ENCODE results near the gene EME2. TPM values are rescaled to one million over a fixed set of nuclear protein-coding genes. Genes with fewer than 3 reads are reported as not detected.

EME2 gene
- total and polyA plus RNA-seq, 12 donors = 1.8 to 90.7 (median 19.2) TPM

DNA sequence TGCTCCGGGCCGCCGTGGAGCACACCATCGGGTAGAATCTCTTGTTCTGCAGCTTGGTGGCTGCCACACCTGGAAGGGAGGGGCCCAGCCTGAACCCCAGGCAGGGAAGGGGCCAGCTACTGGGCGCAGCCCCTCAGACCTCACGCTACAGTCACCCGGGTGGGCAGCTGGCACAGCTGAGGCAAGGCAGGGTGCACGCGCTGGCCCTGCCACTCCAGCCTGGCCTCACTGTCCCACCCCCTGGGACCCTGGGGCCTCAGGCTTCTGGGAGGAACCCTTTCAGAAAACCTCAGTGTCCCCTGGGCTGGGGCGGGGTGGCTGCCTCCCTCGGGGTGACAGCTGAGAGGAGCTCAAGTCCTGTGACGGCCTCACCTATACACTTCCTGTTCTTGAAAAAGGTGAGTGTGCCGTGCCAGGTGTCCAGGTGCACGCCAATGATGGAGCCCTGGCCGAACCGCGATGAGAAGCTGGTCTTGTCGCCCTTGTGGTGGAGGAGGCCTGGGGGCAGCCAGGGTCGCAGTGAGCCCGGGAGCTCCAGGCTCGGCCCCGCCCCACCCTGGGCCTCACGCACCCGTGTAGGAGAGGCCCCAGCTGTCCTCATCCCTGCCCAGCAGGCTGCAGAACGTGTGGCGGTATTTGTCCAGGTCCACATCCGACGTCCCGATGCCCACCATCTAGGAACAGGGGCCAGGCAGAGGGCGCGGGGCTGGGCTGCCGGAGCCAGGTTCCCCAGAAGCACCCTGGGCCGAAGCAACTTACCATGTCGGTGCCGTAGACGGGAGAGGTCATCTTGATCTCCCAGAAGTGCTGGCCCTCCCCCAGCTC lies 5.0 kb downstream of the EME2 start:
- Histone ChIP-seq H3K4me1 (replicated peaks in 1 of 2) (peaks cover 37 to 40% of the 10 kb centered on the region in 2 donors), H3K27ac (peak overlapping the region in 1 of 5 donors; percentile 95), H3K9me3 (replicated peaks in 1 of 3) (no peaks in the 10 kb centered on the region), H3K4me3 (no peak overlapping the region), H3K27me3 (no peaks in the 10 kb centered on the region), H3K36me3 (replicated peaks in 1 of 2) (peaks cover 0 to 44% of the 10 kb centered on the region in 2 donors)
- no peak for DNase-seq
- WGBS, 4 donors = 60 to 79% (median 77%) methylated on average over 1 to 36 of the region's 36 CpGs
- intact Hi-C loops (cut with DNase I) = no loop called here
- peak in 1 of 2 donors; percentile 15 for TF ChIP-seq POLR2A (IDR thresholded peaks at IDR 0.05)
- TF ChIP-seq, protein P1, sequence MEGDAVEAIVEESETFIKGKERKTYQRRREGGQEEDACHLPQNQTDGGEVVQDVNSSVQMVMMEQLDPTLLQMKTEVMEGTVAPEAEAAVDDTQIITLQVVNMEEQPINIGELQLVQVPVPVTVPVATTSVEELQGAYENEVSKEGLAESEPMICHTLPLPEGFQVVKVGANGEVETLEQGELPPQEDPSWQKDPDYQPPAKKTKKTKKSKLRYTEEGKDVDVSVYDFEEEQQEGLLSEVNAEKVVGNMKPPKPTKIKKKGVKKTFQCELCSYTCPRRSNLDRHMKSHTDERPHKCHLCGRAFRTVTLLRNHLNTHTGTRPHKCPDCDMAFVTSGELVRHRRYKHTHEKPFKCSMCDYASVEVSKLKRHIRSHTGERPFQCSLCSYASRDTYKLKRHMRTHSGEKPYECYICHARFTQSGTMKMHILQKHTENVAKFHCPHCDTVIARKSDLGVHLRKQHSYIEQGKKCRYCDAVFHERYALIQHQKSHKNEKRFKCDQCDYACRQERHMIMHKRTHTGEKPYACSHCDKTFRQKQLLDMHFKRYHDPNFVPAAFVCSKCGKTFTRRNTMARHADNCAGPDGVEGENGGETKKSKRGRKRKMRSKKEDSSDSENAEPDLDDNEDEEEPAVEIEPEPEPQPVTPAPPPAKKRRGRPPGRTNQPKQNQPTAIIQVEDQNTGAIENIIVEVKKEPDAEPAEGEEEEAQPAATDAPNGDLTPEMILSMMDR (IDR thresholded peaks at IDR 0.05) = no peak

DNA sequence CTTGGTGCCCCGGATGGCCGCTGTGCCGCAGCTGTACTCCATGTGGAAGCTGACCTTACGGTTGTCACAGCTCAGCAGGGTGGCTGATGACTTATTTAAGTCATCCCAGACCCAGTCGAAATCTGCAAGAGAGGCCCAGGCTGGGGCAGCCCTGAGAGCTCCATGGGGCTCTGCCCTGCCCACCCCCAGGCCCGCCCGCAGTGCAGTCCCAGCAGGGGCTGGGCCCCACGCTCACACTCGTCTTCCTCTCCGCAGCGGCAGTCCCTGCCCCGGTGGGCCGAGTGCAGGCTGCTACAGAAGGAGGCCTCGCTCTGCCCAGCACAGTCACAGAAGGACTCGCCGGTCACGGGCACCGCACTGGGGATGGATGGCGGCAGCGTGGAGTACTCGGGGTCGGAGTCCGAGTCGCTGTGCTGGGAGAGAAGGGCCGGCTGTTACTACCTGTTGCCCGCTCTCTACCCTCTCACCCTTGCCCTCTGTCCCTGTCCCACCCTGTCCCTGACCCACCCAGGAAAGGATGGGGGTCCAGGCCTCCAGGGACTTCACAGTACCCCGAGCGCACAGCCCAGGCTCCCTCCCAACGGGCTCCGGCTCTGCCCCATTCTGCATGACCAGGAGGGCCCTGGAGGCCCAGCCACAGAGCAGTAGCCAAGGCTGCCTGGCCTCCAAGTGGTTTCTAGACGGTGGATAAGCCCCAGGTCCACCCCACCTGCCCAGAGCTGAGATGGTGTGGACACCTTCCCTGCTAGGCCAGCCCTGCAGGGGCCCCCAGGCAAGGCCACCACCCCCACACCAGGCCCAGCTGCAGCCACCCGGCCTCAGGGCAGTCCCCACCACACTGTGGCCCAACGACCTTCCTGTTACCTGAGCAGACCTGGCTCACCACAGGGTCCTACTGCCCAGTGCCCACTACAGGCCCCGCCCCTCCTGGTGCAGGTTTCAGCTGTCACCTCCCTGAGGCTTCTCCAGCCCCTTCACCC lies 5.9 kb downstream of the EME2 start:
- WGBS, 4 donors = 76 to 85% (median 82%) methylated on average over 3 to 34 of the region's 34 CpGs
- Histone ChIP-seq H3K4me3 (no peak overlapping the region), H3K36me3 (replicated peaks in 1 of 2) (peaks cover 0 to 44% of the 10 kb centered on the region in 2 donors), H3K4me1 (replicated peaks in 1 of 2) (peaks cover 37 to 40% of the 10 kb centered on the region in 2 donors), H3K27me3 (no peaks in the 10 kb centered on the region), H3K9me3 (replicated peaks in 1 of 3) (no peaks in the 10 kb centered on the region), H3K27ac (peak overlapping the region in 4 of 5 donors; percentile 70 to 95 (median 84))
- intact Hi-C loops (cut with DNase I) = no loop called here
- DNase-seq = no peak
- TF ChIP-seq, protein P1 (IDR thresholded peaks at IDR 0.05) = no peak
- no peak for TF ChIP-seq POLR2A (IDR thresholded peaks at IDR 0.05)

- H3K9me3 ChIP-seq (replicated peaks in 1 of 3) = no peaks in the 10 kb centered on the region
- H3K36me3 ChIP-seq (replicated peaks in 1 of 2) = peaks cover 0 to 44% of the 10 kb centered on the region in 2 donors
- H3K27me3 ChIP-seq = no peaks in the 10 kb centered on the region
- 45 to 85% (median 77%) methylated on average over 2 to 8 of the region's 8 CpGs for WGBS, 4 donors
- no peak overlapping the region for H3K4me3 ChIP-seq
- peaks cover 30 to 33% of the 10 kb centered on the region in 2 donors for H3K4me1 ChIP-seq (replicated peaks in 1 of 2)
- intact Hi-C loops (cut with DNase I) = no loop called here
- TF ChIP-seq POLR2A (IDR thresholded peaks at IDR 0.05) = no peak
- TF ChIP-seq, protein P1 (IDR thresholded peaks at IDR 0.05) = no peak
- H3K27ac ChIP-seq = peak overlapping the region in 4 of 5 donors; percentile 70 to 95 (median 84)
- DNase-seq = peak in 1 of 7 donors; percentile 31
Observed at GRCh38 chr16:1779234-1779701, 6.7 kb downstream of the EME2 start.

Measured in adrenal gland (tissue), 12 donors.